GM12872 (cell line): Measurements from ENCODE around the gene ANLN.

Experiments used
- CTCF ChIP-seq: IDR thresholded peaks from 3 replicates; pipeline ENCODE4 v1.5.1; 2011; ENCODE audit warnings: low read depth, mild to moderate bottlenecking, low read length, moderate library complexity; ENCODE audit not compliant: insufficient read depth

The ANLN gene

GRCh38 chr7:36405409-36405803, 15.7 kb downstream of the ANLN start:
- no peak for TF ChIP-seq CTCF

GRCh38 chr7:36406156-36406555, 16.5 kb downstream of the ANLN start:
- no peak for TF ChIP-seq CTCF

GRCh38 chr7:36407636-36408550, 18.2 kb downstream of the ANLN start:
- TF ChIP-seq CTCF, result no peak

GRCh38 chr7:36408589-36408988, 18.9 kb downstream of the ANLN start:
- TF ChIP-seq CTCF, result no peak

- no peak for TF ChIP-seq CTCF
These were observed 19.5 kb downstream of the ANLN start for GRCh38 chr7:36409180-36409579.

- TF ChIP-seq CTCF, result no peak
These were observed 25.5 kb downstream of the ANLN start for GRCh38 chr7:36415144-36415543.

GRCh38 chr7:36416251-36416650, 26.6 kb downstream of the ANLN start:
- TF ChIP-seq CTCF, result no peak
